Body of pancreas (tissue), 4 donors: ENCODE results near the gene SUN1. TPM values are rescaled to one million over a fixed set of nuclear protein-coding genes. Genes with fewer than 3 reads are reported as not detected.
"Not testable (repeated sequence)": the region's sequence is repeated elsewhere in the genome, so short reads cannot be mapped to it uniquely, and the experiment has no call there.

ENCODE experiments used
- ATAC-seq: fragments of 150-250 bp; one replicate; pipeline ENCODE4 v1.9.1; 2016
- DNase-seq, 4 donors: peaks; one replicate each; pipeline ENCODE4 v3.0.0-alpha.2; 2019
- H3K27ac ChIP-seq, 4 donors: fragments of 200-600 bp; sonication (generic); 1 replicate in 3 of 4; 2 replicates in 1 of 4; pipeline versions ENCODE4 v1.5.1 to v1.6.1; 2016 to 2019; ENCODE audit warnings: mild to moderate bottlenecking in 1 of 4, mixed read lengths in 1 of 4, moderate library complexity in 1 of 4
- H3K27me3 ChIP-seq, 2 donors: fragments of 200-600 bp; sonication (generic); one replicate each; pipeline ENCODE4 v1.6.0; 2016; ENCODE audit warnings: mild to moderate bottlenecking in 1 of 2
- H3K36me3 ChIP-seq, 2 donors: fragments of 200-600 bp; sonication (generic); replicated peaks in 1 of 2; 2 replicates each; pipeline ENCODE4 v1.5.1; 2016; ENCODE audit warnings: low read depth in 2 of 2; ENCODE audit not compliant: insufficient read depth in 1 of 2
- H3K4me1 ChIP-seq: fragments of 200-600 bp; sonication (generic); one replicate; pipeline ENCODE4 v1.6.0; 2016
- H3K4me3 ChIP-seq, 2 donors: fragments of 200-600 bp; sonication (generic); 1 replicate in 1 of 2; 2 replicates in 1 of 2; pipeline ENCODE4 v1.5.1; 2016 to 2019
- H3K9me3 ChIP-seq, 3 donors: fragments of 200-600 bp; sonication (generic); 1 replicate in 2 of 3; 2 replicates in 1 of 3; pipeline ENCODE4 v1.5.1; 2016
- CTCF ChIP-seq, 7 experiments: fragments of 450-650 bp in 4 of 7; fragments of 200-600 bp in 3 of 7; sonication (generic) in 3 of 7; IDR thresholded peaks; one replicate each; pipeline ENCODE4 v1.5.1; 2016 to 2019; ENCODE audit warnings: antibody characterized with exemption in 7 of 7
- POLR2A ChIP-seq, 3 donors: fragments of 450-650 bp; IDR thresholded peaks; one replicate each; pipeline ENCODE4 v1.6.1; 2016; ENCODE audit warnings: antibody characterized with exemption in 3 of 3, mild to moderate bottlenecking in 2 of 3
- WGBS, 2 donors: methylation state at CpG; one replicate each; pipeline ENCODE4 v1.1.5; 2017; 5-methylcytosine and 5-hydroxymethylcytosine counted together
- intact Hi-C: fragments of 100-400 bp; cut with DNase I; formaldehyde crosslinking; loops from one replicate; pipeline ENCODE4 v1.15.1; 2023
- total RNA-seq, 2 donors: library from RNA; depleted of rRNA; stranded (reverse); fragments of >200 nt; gene quantifications; one replicate each; pipeline ENCODE4 v1.1.0, GENCODE V29; 2016

The SUN1 gene
- total RNA-seq, 2 donors from 2014 or later, result 75.8 to 122 TPM

GRCh38 chr7:871900-872537 lies 39.7 kb downstream of the SUN1 start:
- 72 to 76% methylated on average over 12 to 14 of the region's 14 CpGs for WGBS, 2 donors
- Histone ChIP-seq H3K9me3 (no peaks in the 10 kb centered on the region), H3K36me3 (peaks cover 0 to 10% of the 10 kb centered on the region in 2 donors), H3K27me3 (no peaks in the 10 kb centered on the region), H3K27ac (no peak overlapping the region), H3K4me1 (peaks cover 30% of the 10 kb centered on the region), H3K4me3 (no peak overlapping the region)
- no peak for TF ChIP-seq POLR2A (IDR thresholded peaks at IDR 0.05)
- no peak for TF ChIP-seq CTCF (IDR thresholded peaks at IDR 0.05)
- intact Hi-C loops, result loop anchor here (5.0 kb wide), 1 partner anchor 90 kb away; no protein-coding TSS in a partner anchor
- no peak for ATAC-seq
- DNase-seq, result peak in 1 of 4 donors; percentile 12

GRCh38 chr7:872685-873084 lies 40.4 kb downstream of the SUN1 start:
- Histone ChIP-seq H3K27ac (peak overlapping the region in 1 of 4 donors; percentile 80), H3K4me1 (peaks cover 30% of the 10 kb centered on the region)
- H3K27me3 ChIP-seq, H3K9me3 ChIP-seq, H3K36me3 ChIP-seq, DNase-seq, H3K4me3 ChIP-seq, ATAC-seq: not testable (repeated sequence)
- WGBS, 2 donors, result 86 to 90% methylated on average over 17 to 19 of the region's 19 CpGs
- intact Hi-C loops, result loop anchor here (5.0 kb wide), 1 partner anchor 90 kb away; no protein-coding TSS in a partner anchor

DNA sequence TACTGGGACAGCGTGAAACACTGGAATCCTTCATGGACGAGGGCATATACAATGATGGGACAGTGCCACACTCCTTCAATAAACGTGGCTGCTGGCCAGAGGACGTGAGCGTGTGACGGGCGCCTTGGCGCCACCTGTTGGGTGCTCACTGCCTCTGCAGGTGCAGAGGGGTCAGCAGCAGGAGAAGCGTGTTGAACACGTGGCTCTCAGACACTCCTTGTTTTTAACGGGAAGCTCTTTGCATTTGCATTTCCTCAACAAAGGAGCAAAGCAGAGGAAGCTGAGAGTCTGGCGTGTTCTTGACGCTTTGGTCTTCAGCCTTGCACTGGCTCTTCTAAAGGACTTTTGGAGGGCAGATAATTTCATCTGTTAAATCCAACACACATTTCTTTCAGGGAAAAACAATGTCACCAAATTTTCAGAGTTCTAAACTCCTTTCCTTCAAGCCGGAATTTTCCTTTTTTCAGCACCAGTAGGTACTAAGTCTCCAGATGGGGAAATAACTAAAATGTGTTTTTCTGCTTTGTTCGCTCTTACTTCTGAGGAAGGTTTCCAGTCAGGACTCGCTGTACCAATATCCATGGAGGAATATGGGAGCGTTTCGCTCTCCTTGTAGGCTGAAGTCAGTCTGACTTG lies 41.2 kb downstream of the SUN1 start:
- peak; percentile 88 to 98 (median 96) for TF ChIP-seq CTCF (IDR thresholded peaks at IDR 0.05)
- TF ChIP-seq POLR2A (IDR thresholded peaks at IDR 0.05), result peak in 2 of 3 donors; percentile 39 to 40
- Histone ChIP-seq H3K9me3 (no peaks in the 10 kb centered on the region), H3K27ac (peak overlapping the region; percentile 11 to 80 (median 43)), H3K36me3 (peaks cover 0 to 3% of the 10 kb centered on the region in 2 donors), H3K4me3 (no peak overlapping the region), H3K4me1 (peaks cover 37% of the 10 kb centered on the region), H3K27me3 (no peaks in the 10 kb centered on the region)
- intact Hi-C loops, result loop anchor here (5.0 kb wide), 1 partner anchor 91 kb away; no protein-coding TSS in a partner anchor
- ATAC-seq (peak; percentile 54), DNase-seq (peak; percentile 86 to 93 (median 91))
- WGBS, 2 donors, result 28 to 30% methylated on average over 18 of the region's 18 CpGs

DNA sequence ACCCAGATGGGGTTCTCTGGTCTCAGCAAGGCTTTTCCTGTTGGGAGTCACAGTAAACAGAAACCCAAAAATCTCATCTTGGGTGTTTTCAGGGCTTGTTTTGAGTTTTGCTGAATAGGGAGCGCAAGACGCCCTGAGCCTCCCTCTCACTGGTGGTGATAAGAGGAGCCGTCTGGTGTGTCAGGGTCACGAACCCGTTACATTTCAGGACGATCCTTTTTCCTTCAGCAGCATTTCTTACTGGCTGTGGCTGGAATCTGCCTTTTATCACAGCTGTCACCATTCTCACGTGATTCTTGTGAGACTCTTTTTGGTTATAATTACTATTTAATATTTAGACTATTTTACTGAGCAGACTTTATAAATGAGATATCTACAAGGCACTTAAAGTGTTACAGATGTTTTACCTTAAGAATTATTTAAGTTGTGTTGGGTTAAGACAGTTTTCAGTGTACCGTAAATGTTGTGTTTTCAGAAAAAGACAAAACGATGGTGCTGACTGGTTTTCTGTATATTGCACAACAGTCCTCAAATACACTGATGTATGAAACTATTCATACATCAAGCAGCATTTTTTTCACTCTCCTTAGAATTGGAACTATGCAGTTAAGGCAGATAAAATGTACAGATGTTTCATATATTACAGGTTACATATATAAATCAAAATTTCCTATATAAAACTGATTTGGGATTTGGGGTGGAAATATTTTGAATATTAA lies 41.9 kb downstream of the SUN1 start:
- WGBS, 2 donors, result 44 to 58% methylated on average over 9 of the region's 9 CpGs
- peaks cover 0 to 3% of the 10 kb centered on the region in 2 donors for H3K36me3 ChIP-seq

More for the DNA sequence above, 41.9 kb downstream of the SUN1 start:
- H3K27me3 ChIP-seq, result no peaks in the 10 kb centered on the region
- peaks cover 44% of the 10 kb centered on the region for H3K4me1 ChIP-seq
- H3K4me3 ChIP-seq, result no peak overlapping the region
- H3K27ac ChIP-seq, result peak overlapping the region in 3 of 4 donors; percentile 33 to 80 (median 53)
- ATAC-seq, result no peak
- DNase-seq, result peak in 2 of 4 donors; percentile 7 to 11
- intact Hi-C loops, result loop anchor here (5.0 kb wide), 1 partner anchor 92 kb away; no protein-coding TSS in a partner anchor
- TF ChIP-seq POLR2A (IDR thresholded peaks at IDR 0.05) (no peak), CTCF (IDR thresholded peaks at IDR 0.05) (no peak)
- H3K9me3 ChIP-seq, result no peaks in the 10 kb centered on the region
